CD14-positive monocyte (primary cell): ENCODE measurements around the gene MVB12B. TPM values are rescaled to one million over a fixed set of nuclear protein-coding genes. Genes with fewer than 3 reads are reported as not detected.

Source experiments
- DNase-seq, 3 donors: peaks; one replicate each; pipeline ENCODE4 v3.0.0-alpha.2; 2011 to 2022
- H2AFZ ChIP-seq: 2 replicates; pipeline ENCODE4 v1.6.0; 2012; ENCODE audit warnings: mild to moderate bottlenecking, low read depth, low read length, inconsistent platforms; ENCODE audit not compliant: insufficient read depth, poor library complexity, severe bottlenecking
- H3K27ac ChIP-seq, 2 donors: 1 replicate in 1 of 2; 2 replicates in 1 of 2; pipeline ENCODE4 v1.5.1; 2012 to 2013; ENCODE audit warnings: low read length in 2 of 2, control low read depth in 1 of 2, inconsistent platforms in 1 of 2, low read depth in 1 of 2, mild to moderate bottlenecking in 1 of 2
- H3K27me3 ChIP-seq, 2 donors: one replicate each; pipeline versions ENCODE4 v1.6.0 to v1.6.1; 2011 to 2013; ENCODE audit warnings: low read length in 2 of 2; ENCODE audit not compliant: control insufficient read depth in 2 of 2, insufficient read depth in 2 of 2
- H3K36me3 ChIP-seq, 2 donors: replicated peaks in 1 of 2; 1 replicate in 1 of 2; 2 replicates in 1 of 2; pipeline versions ENCODE4 v1.5.1 to v1.6.1; 2012 to 2013; ENCODE audit warnings: low read length in 2 of 2, control low read depth in 1 of 2, inconsistent platforms in 1 of 2, mild to moderate bottlenecking in 1 of 2; ENCODE audit not compliant: insufficient read depth in 2 of 2, control insufficient read depth in 1 of 2
- H3K4me1 ChIP-seq, 2 donors: 1 replicate in 1 of 2; 2 replicates in 1 of 2; pipeline versions ENCODE4 v1.5.1 to v1.6.1; 2012 to 2013; ENCODE audit warnings: low read length in 2 of 2, control low read depth in 1 of 2, inconsistent platforms in 1 of 2, mild to moderate bottlenecking in 1 of 2, moderate library complexity in 1 of 2; ENCODE audit not compliant: insufficient read depth in 2 of 2, control insufficient read depth in 1 of 2
- H3K4me2 ChIP-seq: replicated peaks from 2 replicates; pipeline ENCODE3; 2012; ENCODE audit warnings: low read length, moderate library complexity, mild to moderate bottlenecking; ENCODE audit not compliant: poor library complexity, severe bottlenecking; ENCODE audit errors: extremely low read depth
- H3K4me3 ChIP-seq, 3 experiments: fragments of 200-600 bp in 1 of 3; sonication (generic) in 1 of 3; replicated peaks in 1 of 3; 1 replicate in 2 of 3; 2 replicates in 1 of 3; pipeline ENCODE4 v1.5.1; 2011 to 2013; ENCODE audit warnings: low read length in 3 of 3, mild to moderate bottlenecking in 3 of 3, control low read depth in 2 of 3, low read depth in 2 of 3, inconsistent platforms in 1 of 3, moderate library complexity in 1 of 3
- H3K79me2 ChIP-seq: 2 replicates; pipeline ENCODE4 v1.6.0; 2012; ENCODE audit warnings: mild to moderate bottlenecking, control low read depth, inconsistent platforms, low read length, moderate library complexity; ENCODE audit not compliant: insufficient read depth
- H3K9ac ChIP-seq: 2 replicates; pipeline ENCODE4 v1.6.0; 2017; ENCODE audit warnings: low read length, mild to moderate bottlenecking; ENCODE audit not compliant: insufficient read depth, poor library complexity, severe bottlenecking
- H3K9me3 ChIP-seq, 2 donors: replicated peaks in 1 of 2; 1 replicate in 1 of 2; 2 replicates in 1 of 2; pipeline versions ENCODE4 v1.5.1 to v1.6.1; 2012 to 2013; ENCODE audit warnings: low read length in 2 of 2, control low read depth in 1 of 2; ENCODE audit not compliant: control insufficient read depth in 1 of 2, insufficient read depth in 1 of 2
- H4K20me1 ChIP-seq: 2 replicates; pipeline ENCODE4 v1.6.0; 2012; ENCODE audit warnings: mild to moderate bottlenecking, low read length, control low read depth, moderate library complexity; ENCODE audit not compliant: insufficient read depth
- H3K27ac Mint-ChIP-seq, 7 donors: one replicate each; pipeline ENCODE4 v1.8.0; 2020; ENCODE audit warnings: mild to moderate bottlenecking in 7 of 7, mixed read lengths in 7 of 7, moderate library complexity in 6 of 7, inconsistent platforms in 2 of 7
- H3K27me3 Mint-ChIP-seq, 3 donors: one replicate each; pipeline ENCODE4 v1.8.0; 2021 to 2022; ENCODE audit warnings: low read depth in 3 of 3, mild to moderate bottlenecking in 3 of 3, mixed read lengths in 3 of 3, moderate library complexity in 3 of 3, inconsistent platforms in 1 of 3
- H3K36me3 Mint-ChIP-seq, 2 donors: one replicate each; pipeline ENCODE4 v1.8.0; 2020; ENCODE audit warnings: mixed read lengths in 2 of 2, inconsistent platforms in 1 of 2, mild to moderate bottlenecking in 1 of 2
- H3K4me1 Mint-ChIP-seq: one replicate; pipeline ENCODE4 v1.8.0; 2020; ENCODE audit warnings: mild to moderate bottlenecking, mixed read lengths
- H3K4me3 Mint-ChIP-seq, 2 donors: one replicate each; pipeline ENCODE4 v1.8.0; 2020; ENCODE audit warnings: mild to moderate bottlenecking in 2 of 2, mixed read lengths in 2 of 2, moderate library complexity in 1 of 2
- H3K9me3 Mint-ChIP-seq, 7 donors: one replicate each; pipeline ENCODE4 v1.8.0; 2020 to 2022; ENCODE audit warnings: mixed read lengths in 7 of 7, mild to moderate bottlenecking in 6 of 7, moderate library complexity in 6 of 7, inconsistent platforms in 2 of 7
- WGBS: methylation state at CpG from one replicate; pipeline ENCODE4 v1.1.5; 2013; ENCODE audit warnings: missing lambda C conversion rate; ENCODE audit not compliant: insufficient coverage; 5-methylcytosine and 5-hydroxymethylcytosine counted together
- intact Hi-C, 2 donors: fragments of 100-400 bp; cut with micrococcal nuclease; formaldehyde crosslinking; loops; one replicate each; pipeline versions ENCODE4 v1.15.0 to v1.15.1; 2023
- polyA plus RNA-seq, 3 donors: library from polyadenylated mRNA; depleted of rRNA in 1 of 3; unstranded in 2 of 3; stranded (reverse) in 1 of 3; fragments of 300-500 nt in 2 of 3; fragments of >200 nt in 1 of 3; fragmentation: Illumina TruSeq in 2 of 3; gene quantifications; 1 replicate in 2 of 3; 2 replicates in 1 of 3; pipeline ENCODE4 v1.2.3, GENCODE V29; 2012 to 2021
- TF ChIP-seq, protein P1 (sequence below): fragments of 200-600 bp; IDR thresholded peaks from one replicate; pipeline ENCODE4 v1.8.0; 2022; ENCODE audit warnings: antibody characterized with exemption, mild to moderate bottlenecking

MVB12B gene
- polyA plus RNA-seq, 3 donors, result 2.8 to 8.1 (median 3.5) TPM

DNA sequence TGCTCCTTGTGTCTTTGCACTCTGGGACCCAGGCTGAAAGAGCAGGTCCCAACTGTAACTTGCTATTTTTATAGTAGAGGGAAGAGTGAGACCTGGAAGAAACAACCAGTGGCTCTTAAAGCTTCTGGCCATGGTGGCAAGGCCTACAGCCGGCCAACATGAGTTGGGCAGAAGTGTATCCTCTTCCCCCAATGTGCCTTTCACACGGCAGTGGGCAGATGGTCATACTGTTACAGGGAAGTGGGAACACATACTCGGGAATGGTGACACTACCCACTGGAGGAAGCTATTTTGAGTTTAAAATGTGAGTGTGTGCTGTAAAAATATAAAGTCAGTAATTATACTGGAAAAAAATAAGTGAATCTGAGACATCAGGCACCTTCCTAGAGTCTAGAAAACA lies 116.0 kb downstream of the MVB12B start:
- no peak overlapping the region for H3K4me2 ChIP-seq
- H3K4me3 ChIP-seq, result no peak overlapping the region
- intact Hi-C loops, result no loop called here
- TF ChIP-seq, protein P1, sequence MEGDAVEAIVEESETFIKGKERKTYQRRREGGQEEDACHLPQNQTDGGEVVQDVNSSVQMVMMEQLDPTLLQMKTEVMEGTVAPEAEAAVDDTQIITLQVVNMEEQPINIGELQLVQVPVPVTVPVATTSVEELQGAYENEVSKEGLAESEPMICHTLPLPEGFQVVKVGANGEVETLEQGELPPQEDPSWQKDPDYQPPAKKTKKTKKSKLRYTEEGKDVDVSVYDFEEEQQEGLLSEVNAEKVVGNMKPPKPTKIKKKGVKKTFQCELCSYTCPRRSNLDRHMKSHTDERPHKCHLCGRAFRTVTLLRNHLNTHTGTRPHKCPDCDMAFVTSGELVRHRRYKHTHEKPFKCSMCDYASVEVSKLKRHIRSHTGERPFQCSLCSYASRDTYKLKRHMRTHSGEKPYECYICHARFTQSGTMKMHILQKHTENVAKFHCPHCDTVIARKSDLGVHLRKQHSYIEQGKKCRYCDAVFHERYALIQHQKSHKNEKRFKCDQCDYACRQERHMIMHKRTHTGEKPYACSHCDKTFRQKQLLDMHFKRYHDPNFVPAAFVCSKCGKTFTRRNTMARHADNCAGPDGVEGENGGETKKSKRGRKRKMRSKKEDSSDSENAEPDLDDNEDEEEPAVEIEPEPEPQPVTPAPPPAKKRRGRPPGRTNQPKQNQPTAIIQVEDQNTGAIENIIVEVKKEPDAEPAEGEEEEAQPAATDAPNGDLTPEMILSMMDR, result no peak
- no peak overlapping the region for H3K27ac ChIP-seq
- no peaks in the 10 kb centered on the region for H3K9me3 ChIP-seq
- H3K4me3 Mint-ChIP-seq, result no peak overlapping the region
- H3K79me2 ChIP-seq, result no peaks in the 10 kb centered on the region
- no peaks in the 10 kb centered on the region for H3K27me3 ChIP-seq
- no peak for DNase-seq
- peaks cover 9 to 16% of the 10 kb centered on the region in 2 donors for H3K36me3 Mint-ChIP-seq
- peaks cover 15 to 24% of the 10 kb centered on the region in 2 donors for H3K4me1 ChIP-seq
- H3K4me1 Mint-ChIP-seq, result peaks cover 24% of the 10 kb centered on the region
- no peak overlapping the region for H3K27ac Mint-ChIP-seq
- H2AFZ ChIP-seq, result no peak overlapping the region
- H3K9ac ChIP-seq, result no peak overlapping the region
- H4K20me1 ChIP-seq, result no peaks in the 10 kb centered on the region
- no peaks in the 10 kb centered on the region for H3K9me3 Mint-ChIP-seq
- no peaks in the 10 kb centered on the region for H3K27me3 Mint-ChIP-seq
- 60% methylated on average over 1 of the region's 3 CpGs for WGBS
- peaks cover 0 to 18% of the 10 kb centered on the region in 2 donors for H3K36me3 ChIP-seq

DNA sequence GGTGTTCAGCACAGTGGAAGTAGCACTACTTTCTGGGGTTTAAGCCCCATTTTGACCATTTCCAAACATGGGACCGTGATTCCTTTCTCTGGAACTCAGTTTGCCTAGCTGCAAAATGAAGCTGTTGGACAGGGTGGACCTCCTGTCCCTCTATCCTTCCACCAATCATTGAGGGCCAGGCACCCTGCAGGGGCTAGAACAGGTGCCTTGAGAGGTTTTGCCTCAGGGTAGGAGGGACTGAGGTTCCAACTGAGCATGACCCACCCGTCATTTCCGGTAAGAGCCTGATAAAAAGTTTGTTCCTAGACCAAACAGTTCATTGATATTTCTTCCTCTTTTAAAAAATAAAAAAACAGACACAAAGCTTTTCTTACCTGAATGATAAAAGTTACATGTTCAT lies 116.5 kb downstream of the MVB12B start:
- Histone ChIP-seq H3K4me3 (no peak overlapping the region), H2AFZ (no peak overlapping the region), H3K4me1 (peaks cover 15 to 24% of the 10 kb centered on the region in 2 donors), H3K9me3 (no peaks in the 10 kb centered on the region), H3K27ac (no peak overlapping the region), H3K36me3 (peaks cover 0 to 22% of the 10 kb centered on the region in 2 donors), H3K4me2 (no peak overlapping the region), H3K27me3 (no peaks in the 10 kb centered on the region), H4K20me1 (no peaks in the 10 kb centered on the region), H3K9ac (no peak overlapping the region), H3K79me2 (no peaks in the 10 kb centered on the region)
- intact Hi-C loops, result no loop called here
- Mint-ChIP-seq H3K9me3 (no peaks in the 10 kb centered on the region), H3K4me1 (peaks cover 24% of the 10 kb centered on the region), H3K4me3 (no peak overlapping the region), H3K27me3 (no peaks in the 10 kb centered on the region), H3K27ac (peak overlapping the region in 2 of 7 donors; percentile 10 to 36), H3K36me3 (peaks cover 14 to 21% of the 10 kb centered on the region in 2 donors)
- WGBS, result 80% methylated on average over 1 of the region's 3 CpGs
- TF ChIP-seq, protein P1, result no peak
- DNase-seq, result no peak
